Progenitor cell of endocrine pancreas (in vitro differentiated cells): ENCODE results near the gene ADD3. TPM values are rescaled to one million over a fixed set of nuclear protein-coding genes. Genes with fewer than 3 reads are reported as not detected.

ENCODE experiments used
- DNase-seq: peaks from one replicate; pipeline ENCODE4 v3.0.0; 2021; ENCODE audit warnings: low spot score; ENCODE audit not compliant: unreplicated experiment
- H3K27ac Mint-ChIP-seq: 2 replicates; pipeline ENCODE4 v1.8.0; 2021; ENCODE audit warnings: mild to moderate bottlenecking, moderate library complexity, mixed read lengths
- H3K27me3 Mint-ChIP-seq: 2 replicates; pipeline ENCODE4 v1.8.0; 2021; ENCODE audit warnings: mixed read lengths
- H3K36me3 Mint-ChIP-seq: 2 replicates; pipeline ENCODE4 v1.8.0; 2022; ENCODE audit warnings: mixed read lengths; ENCODE audit not compliant: insufficient read depth
- H3K4me1 Mint-ChIP-seq: 2 replicates; pipeline ENCODE4 v1.8.0; 2021; ENCODE audit warnings: low read depth, mixed read lengths
- H3K4me3 Mint-ChIP-seq: 2 replicates; pipeline ENCODE4 v1.8.0; 2021; ENCODE audit warnings: low read depth, mild to moderate bottlenecking, moderate library complexity, mixed read lengths
- H3K9me3 Mint-ChIP-seq: 2 replicates; pipeline ENCODE4 v1.8.0; 2021; ENCODE audit warnings: low read depth, mixed read lengths
- CTCF ChIP-seq: fragments of 200-600 bp; sonication (generic); IDR thresholded peaks from one replicate; pipeline ENCODE4 v1.5.0; 2021; ENCODE audit warnings: antibody characterized with exemption, mild to moderate bottlenecking; ENCODE audit not compliant: unreplicated experiment
- total RNA-seq: library from RNA; stranded (reverse); gene quantifications from 2 replicates; pipeline ENCODE4 v1.2.1, GENCODE V29; 2021

ADD3 gene
- total RNA-seq, 1 donor from 2014 or later: 111 TPM

- Mint-ChIP-seq H3K27me3 (no peaks in the 10 kb centered on the region), H3K36me3 (peaks cover 2% of the 10 kb centered on the region), H3K9me3 (no peaks in the 10 kb centered on the region), H3K4me1 (peaks cover 21% of the 10 kb centered on the region), H3K27ac (no peak overlapping the region), H3K4me3 (no peak overlapping the region)
- TF ChIP-seq CTCF: no peak
- DNase-seq: no peak
These were observed 10.1 kb downstream of the ADD3 start for GRCh38 chr10:110017907-110018306.

GRCh38 chr10:110020265-110020664 lies 12.5 kb downstream of the ADD3 start:
- no peaks in the 10 kb centered on the region for H3K27me3 Mint-ChIP-seq
- DNase-seq: no peak
- peaks cover 14% of the 10 kb centered on the region for H3K4me1 Mint-ChIP-seq

GRCh38 chr10:110022716-110023504 lies 15.1 kb downstream of the ADD3 start:
- H3K4me3 Mint-ChIP-seq: no peak overlapping the region
- no peak for TF ChIP-seq CTCF
- H3K36me3 Mint-ChIP-seq: no peaks in the 10 kb centered on the region
- DNase-seq: no peak
- no peaks in the 10 kb centered on the region for H3K27me3 Mint-ChIP-seq
- H3K27ac Mint-ChIP-seq: no peak overlapping the region
- H3K9me3 Mint-ChIP-seq: no peaks in the 10 kb centered on the region
- peaks cover 6% of the 10 kb centered on the region for H3K4me1 Mint-ChIP-seq

More at GRCh38 chr10:110020265-110020664, 12.5 kb downstream of the ADD3 start:
- TF ChIP-seq CTCF: no peak
- H3K27ac Mint-ChIP-seq: no peak overlapping the region
- H3K36me3 Mint-ChIP-seq: no peaks in the 10 kb centered on the region
- H3K4me3 Mint-ChIP-seq: no peak overlapping the region
- H3K9me3 Mint-ChIP-seq: no peaks in the 10 kb centered on the region

GRCh38 chr10:110023785-110024465 lies 16.1 kb downstream of the ADD3 start:
- DNase-seq: no peak
- Mint-ChIP-seq H3K4me3 (no peak overlapping the region), H3K27ac (no peak overlapping the region), H3K9me3 (no peaks in the 10 kb centered on the region), H3K36me3 (no peaks in the 10 kb centered on the region), H3K27me3 (no peaks in the 10 kb centered on the region), H3K4me1 (peaks cover 6% of the 10 kb centered on the region)
- no peak for TF ChIP-seq CTCF

- Mint-ChIP-seq H3K27me3 (no peaks in the 10 kb centered on the region), H3K27ac (no peak overlapping the region), H3K9me3 (no peaks in the 10 kb centered on the region), H3K4me1 (peaks cover 11% of the 10 kb centered on the region), H3K36me3 (no peaks in the 10 kb centered on the region), H3K4me3 (no peak overlapping the region)
- DNase-seq: no peak
- TF ChIP-seq CTCF: no peak
These were observed 21.7 kb downstream of the ADD3 start for GRCh38 chr10:110029450-110029849.
